HL-60/S4 treated with phorbol 12-myristate 13-acetate at 8.2 ng/mL for 4 days and 3 days (cell line): ENCODE measurements around the gene PRKN.

Experiments used
- in situ Hi-C: fragments of 300-500 bp; cut with MboI; formaldehyde crosslinking; loops from 2 replicates; pipeline ENCODE4 v1.15.0; 2022; ENCODE audit warnings: low sequenced_read_pairs

Gene PRKN

DNA sequence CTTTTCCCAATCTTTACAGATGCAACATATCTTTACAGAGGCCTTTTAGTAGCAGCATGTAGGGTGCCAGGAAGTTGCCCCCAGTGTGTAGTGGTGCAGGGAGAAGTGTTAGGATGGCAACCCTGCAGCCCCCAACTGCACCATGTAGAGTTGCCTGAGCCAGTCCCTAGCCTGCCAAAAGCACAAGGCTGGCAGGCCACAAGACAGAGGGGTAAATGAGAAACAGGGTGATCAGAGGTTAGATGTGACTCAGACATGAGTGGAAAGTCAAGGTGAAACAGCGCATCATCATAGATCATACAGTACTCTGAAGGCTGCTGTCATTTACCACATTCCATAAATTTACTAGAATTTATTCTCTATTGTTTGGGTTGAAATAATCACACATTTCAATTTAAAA, 467.5 kb downstream of the PRKN start:
- in situ Hi-C loops = no loop called here

GRCh38 chr6:162258647-162259046, 468.9 kb downstream of the PRKN start:
- in situ Hi-C loops = no loop called here

DNA sequence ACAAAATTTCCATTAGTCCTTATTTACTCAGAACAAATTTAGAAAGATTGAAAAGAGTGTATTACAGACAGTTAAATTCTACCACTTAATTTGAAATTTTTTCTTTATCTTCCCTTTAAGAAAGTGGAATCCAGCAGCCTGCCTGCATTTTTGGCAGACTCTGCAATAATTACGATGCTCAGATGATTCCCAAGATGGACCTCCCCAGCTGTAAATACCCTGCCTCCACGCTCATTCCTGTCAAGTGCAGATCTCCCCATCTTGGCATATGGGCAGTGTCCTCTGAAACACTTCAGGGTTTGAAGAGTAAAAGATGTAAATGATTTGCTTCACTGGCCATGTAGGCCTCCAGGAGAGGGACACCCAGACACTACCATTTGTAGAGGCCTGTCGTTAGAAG, 471.2 kb downstream of the PRKN start:
- in situ Hi-C loops = no loop called here

GRCh38 chr6:162251257-162251656, 476.3 kb downstream of the PRKN start:
- in situ Hi-C loops = no loop called here

GRCh38 chr6:162249907-162250642, 477.5 kb downstream of the PRKN start:
- in situ Hi-C loops = no loop called here

GRCh38 chr6:162245830-162246420, 481.6 kb downstream of the PRKN start:
- in situ Hi-C loops = no loop called here

- in situ Hi-C loops = no loop called here
Measured at GRCh38 chr6:162244031-162244430, 483.5 kb downstream of the PRKN start.

DNA sequence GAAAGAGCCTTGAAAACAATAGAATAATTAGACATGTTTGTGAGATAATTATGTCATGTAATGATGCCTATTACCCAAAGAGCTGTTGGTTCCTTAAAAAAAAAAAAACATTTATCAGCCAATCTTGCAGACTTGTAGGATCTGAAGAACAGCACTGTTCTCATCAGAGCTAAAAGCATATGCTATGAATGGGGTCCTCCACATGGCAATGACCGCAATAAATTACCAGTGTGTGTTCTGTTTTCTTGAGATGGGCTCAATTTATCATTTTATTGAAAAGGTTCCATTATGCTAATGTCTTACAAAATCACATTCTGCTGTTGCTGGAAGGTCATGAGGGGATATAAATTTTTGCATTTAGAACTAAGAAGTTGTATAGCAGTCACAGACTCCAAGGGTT, 484.7 kb downstream of the PRKN start:
- in situ Hi-C loops = no loop called here

GRCh38 chr6:162239330-162239729, 488.2 kb downstream of the PRKN start:
- in situ Hi-C loops = no loop called here

DNA sequence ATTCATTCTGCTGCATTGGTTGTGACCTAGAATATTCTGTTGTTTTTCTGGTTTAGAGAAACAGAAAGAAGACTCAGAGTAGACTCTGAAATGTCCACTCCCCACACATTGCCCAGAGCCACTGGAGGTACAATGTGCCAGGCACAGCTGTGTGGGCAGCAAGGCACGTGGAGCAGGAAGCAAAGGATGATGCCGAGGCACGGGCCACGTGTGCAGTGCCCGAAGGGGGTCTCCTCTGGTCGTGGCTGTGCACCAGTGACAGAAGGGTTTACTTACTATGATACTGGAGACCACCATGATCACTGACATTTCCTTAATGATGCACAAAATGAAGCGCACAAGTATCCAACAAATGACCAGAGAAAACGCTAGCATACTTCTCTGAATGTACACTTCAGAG, 488.9 kb downstream of the PRKN start:
- in situ Hi-C loops = no loop called here

- in situ Hi-C loops = no loop called here
Measured at GRCh38 chr6:162237331-162237730, 490.2 kb downstream of the PRKN start.

DNA sequence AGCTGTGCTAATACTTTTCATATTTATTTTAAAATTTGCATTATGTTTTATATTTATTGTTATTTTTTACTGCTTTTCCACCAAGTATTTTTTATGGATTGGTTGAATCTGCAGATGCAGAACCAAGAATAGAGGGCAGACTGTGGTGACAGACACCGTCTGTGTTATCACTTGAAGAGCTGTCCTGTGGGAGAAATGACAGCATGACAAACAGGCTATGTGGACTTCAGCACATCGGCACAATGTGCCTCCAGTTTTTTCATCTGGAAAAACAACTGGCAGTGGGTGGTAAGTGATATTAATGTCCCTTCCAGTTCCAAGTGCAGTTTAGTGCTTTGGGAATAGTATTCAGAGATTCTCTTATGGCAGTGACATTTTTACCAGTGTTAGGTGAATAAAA, 492.9 kb downstream of the PRKN start:
- in situ Hi-C loops = no loop called here

GRCh38 chr6:162230147-162230752, 497.3 kb downstream of the PRKN start:
- in situ Hi-C loops = no loop called here

DNA sequence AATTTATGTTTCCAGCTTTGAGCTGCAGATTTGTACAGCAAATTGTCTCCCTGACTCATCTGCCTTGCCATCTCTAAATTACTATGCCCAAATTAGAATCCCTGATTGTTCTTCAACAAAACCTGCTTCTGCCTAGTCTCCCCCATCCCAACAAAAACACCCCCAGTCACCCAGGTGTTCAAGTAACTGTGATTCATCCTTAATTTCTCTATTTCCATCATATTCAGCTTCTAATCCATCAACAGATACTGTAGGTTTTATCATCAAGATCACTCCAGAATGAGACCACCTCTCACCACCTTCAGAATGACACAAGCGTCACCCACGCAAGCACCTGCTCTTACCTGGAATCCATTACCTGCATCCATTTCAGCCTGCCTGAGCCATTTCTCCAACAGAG, 498.5 kb downstream of the PRKN start:
- in situ Hi-C loops = no loop called here

- in situ Hi-C loops = no loop called here
Measured at GRCh38 chr6:162226803-162227202, 500.8 kb downstream of the PRKN start.

- in situ Hi-C loops = no loop called here
Measured at GRCh38 chr6:162222521-162222920, 505.0 kb downstream of the PRKN start.

GRCh38 chr6:162220876-162221275, 506.7 kb downstream of the PRKN start:
- in situ Hi-C loops = no loop called here

DNA sequence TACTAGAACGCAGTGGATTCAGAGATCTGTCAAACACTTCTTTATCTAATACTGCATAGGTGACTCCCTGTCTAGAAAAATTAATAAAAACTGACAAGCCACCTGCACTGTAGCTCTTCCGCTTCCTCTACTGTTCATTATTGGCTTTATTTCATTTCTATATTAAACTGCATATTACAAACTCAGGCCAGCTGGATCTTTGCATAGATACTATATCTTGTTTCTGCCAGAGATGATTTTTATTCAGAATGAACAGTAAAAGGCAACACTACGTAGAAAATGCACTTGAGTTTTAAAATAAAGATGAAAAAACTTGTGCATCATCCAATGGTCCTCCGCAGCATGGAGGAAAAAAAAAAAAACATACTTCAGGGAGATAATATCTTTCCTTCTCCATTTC, 508.3 kb downstream of the PRKN start:
- in situ Hi-C loops = no loop called here

- in situ Hi-C loops = no loop called here
Measured at GRCh38 chr6:162217811-162218493, 509.6 kb downstream of the PRKN start.

- in situ Hi-C loops = no loop called here
Measured at GRCh38 chr6:162217058-162217457, 510.5 kb downstream of the PRKN start.

- in situ Hi-C loops = no loop called here
Measured at GRCh38 chr6:162211777-162212176, 515.8 kb downstream of the PRKN start.

- in situ Hi-C loops = no loop called here
Measured at GRCh38 chr6:162211022-162211421, 516.5 kb downstream of the PRKN start.
